Endothelial cell of umbilical vein (primary cell): ENCODE measurements around the gene REPIN1. TPM values are rescaled to one million over a fixed set of nuclear protein-coding genes. Genes with fewer than 3 reads are reported as not detected.

Source experiments
- BruUV-seq: library from RNA; stranded (reverse); fragments of 400-500 nt; replicated peaks from 2 replicates; lab custom pipeline; 2021; lab: Mats Ljungman, UMichigan
- CTCF ChIA-PET: fragments of 300-600, 350-600 bp; sonication (Branson Sonifier 250); formaldehyde crosslinking; loops from one replicate; lab custom pipeline; 2021; ENCODE audit warnings: antibody characterized with exemption, inconsistent platforms; lab: Charles Lee
- POLR2A ChIA-PET: fragments of 300-600, 350-600 bp; sonication (Branson Sonifier 250); formaldehyde crosslinking; loops from one replicate; lab custom pipeline; 2021; ENCODE audit warnings: antibody characterized with exemption, inconsistent platforms; lab: Charles Lee
- DNase-seq: peaks from one replicate; pipeline ENCODE4 v3.0.0-alpha.2; 2011; ENCODE audit warnings: low read depth, low spot score
- FAIRE-seq: peaks from 2 replicates; lab custom pipeline; 2011; peaks lifted over from hg19 to GRCh38; lab: Jason Lieb, UNC
- H2AFZ ChIP-seq: 2 replicates; pipeline ENCODE4 v1.6.0; 2012; ENCODE audit warnings: low read depth, low read length, control low read depth, inconsistent platforms
- H3K27ac ChIP-seq: 2 replicates; pipeline ENCODE4 v1.5.1; 2011; ENCODE audit warnings: low read depth, mild to moderate bottlenecking, control low read depth, low read length, moderate library complexity; ENCODE audit not compliant: insufficient read depth
- H3K27me3 ChIP-seq, 2 experiments: 2 replicates each; pipeline versions ENCODE4 v1.6.0 to v1.6.1; 2011; ENCODE audit warnings: low read length in 2 of 2, mixed read lengths in 1 of 2; ENCODE audit not compliant: control insufficient read depth in 2 of 2, insufficient read depth in 2 of 2
- H3K36me3 ChIP-seq, 2 experiments: 2 replicates in 1 of 2; 3 replicates in 1 of 2; pipeline ENCODE4 v1.5.1; 2011; ENCODE audit warnings: low read length in 2 of 2, mild to moderate bottlenecking in 1 of 2, moderate library complexity in 1 of 2; ENCODE audit not compliant: control insufficient read depth in 2 of 2, insufficient read depth in 2 of 2; ENCODE audit errors: extremely low read depth in 1 of 2
- H3K4me1 ChIP-seq: 3 replicates; pipeline ENCODE4 v1.5.1; 2011; ENCODE audit warnings: mild to moderate bottlenecking, low read length; ENCODE audit not compliant: control insufficient read depth, insufficient read depth; ENCODE audit errors: extremely low read depth
- H3K4me2 ChIP-seq: 2 replicates; pipeline ENCODE4 v1.6.1; 2011; ENCODE audit warnings: low read length, control low read depth, mixed read lengths; ENCODE audit not compliant: insufficient read depth
- H3K4me3 ChIP-seq, 3 experiments: fragments of 200-600 bp in 1 of 3; sonication (generic), shearing (Covaris generic) in 1 of 3; replicated peaks in 1 of 3; 2 replicates each; pipeline ENCODE4 v1.5.1; 2011 to 2016; ENCODE audit warnings: control low read depth in 3 of 3, low read length in 3 of 3, mild to moderate bottlenecking in 2 of 3, inconsistent platforms in 1 of 3, low read depth in 1 of 3, moderate library complexity in 1 of 3; ENCODE audit not compliant: insufficient read depth in 1 of 3
- H3K79me2 ChIP-seq: 2 replicates; pipeline ENCODE4 v1.6.0; 2012; ENCODE audit warnings: low read length, inconsistent platforms; ENCODE audit not compliant: control insufficient read depth, insufficient read depth
- H3K9ac ChIP-seq: replicated peaks from 2 replicates; pipeline ENCODE3; 2011; ENCODE audit warnings: low read length, control low read depth; ENCODE audit not compliant: insufficient read depth; ENCODE audit errors: extremely low read depth
- H3K9me1 ChIP-seq: replicated peaks from 3 replicates; pipeline ENCODE4 v1.6.0; 2011; ENCODE audit warnings: mild to moderate bottlenecking, low read length; ENCODE audit not compliant: control insufficient read depth, insufficient read depth; ENCODE audit errors: extremely low read depth
- H3K9me3 ChIP-seq: replicated peaks from 2 replicates; pipeline ENCODE4 v1.5.1; 2012; ENCODE audit warnings: low read length, inconsistent platforms; ENCODE audit not compliant: control insufficient read depth, insufficient read depth
- H4K20me1 ChIP-seq: replicated peaks from 2 replicates; pipeline ENCODE3; 2011; ENCODE audit warnings: mild to moderate bottlenecking, low read length; ENCODE audit not compliant: control insufficient read depth, insufficient read depth; ENCODE audit errors: extremely low read depth
- CTCF ChIP-seq, 2 donors: IDR thresholded peaks; 1 replicate in 1 of 2; 2 replicates in 1 of 2; pipeline ENCODE4 v1.5.1; 2011; ENCODE audit warnings: low read length in 2 of 2, mild to moderate bottlenecking in 2 of 2, moderate library complexity in 2 of 2, control low read depth in 1 of 2, inconsistent platforms in 1 of 2, low read depth in 1 of 2; ENCODE audit not compliant: insufficient read depth in 1 of 2; ENCODE audit errors: extremely low read depth in 1 of 2
- EZH2 ChIP-seq: IDR thresholded peaks from 2 replicates; pipeline ENCODE4 v1.6.1; 2012; ENCODE audit warnings: borderline replicate concordance, low read depth, mild to moderate bottlenecking, moderate library complexity, low read length, inconsistent platforms; ENCODE audit not compliant: severe bottlenecking
- FOS ChIP-seq: IDR thresholded peaks from 2 replicates; pipeline ENCODE4 v1.6.1; 2011; ENCODE audit warnings: mild to moderate bottlenecking, low read length, moderate library complexity, borderline replicate concordance; ENCODE audit not compliant: insufficient read depth
- GATA2 ChIP-seq: IDR thresholded peaks from 2 replicates; pipeline ENCODE4 v1.7.0; 2011; ENCODE audit warnings: low read depth, mild to moderate bottlenecking, moderate library complexity, mixed read lengths, low read length; ENCODE audit not compliant: insufficient read length, insufficient read depth
- JUN ChIP-seq: IDR thresholded peaks from 2 replicates; pipeline ENCODE4 v1.6.1; 2011; ENCODE audit warnings: borderline replicate concordance, low read depth; ENCODE audit not compliant: insufficient read length, insufficient read depth
- MYC ChIP-seq: IDR thresholded peaks from one replicate; pipeline ENCODE4 v1.6.1; 2011; ENCODE audit warnings: mild to moderate bottlenecking, low read depth, low read length
- POLR2A ChIP-seq: IDR thresholded peaks from 2 replicates; pipeline ENCODE4 v1.6.1; 2012; ENCODE audit warnings: low read depth, mild to moderate bottlenecking, control low read depth, low read length
- POLR2AphosphoS5 ChIP-seq: IDR thresholded peaks from 2 replicates; pipeline ENCODE4 v1.6.1; 2012; ENCODE audit warnings: low read depth, mild to moderate bottlenecking, control low read depth, low read length, moderate library complexity; ENCODE audit not compliant: insufficient read depth
- dilution Hi-C: fragments of 300-500 bp; cut with MboI; formaldehyde crosslinking; loops from one replicate; pipeline ENCODE4 v1.15.0; 2019; ENCODE audit warnings: low sequenced_read_pairs; ENCODE audit not compliant: extremely low pct_ligation_motif_present
- intact Hi-C: fragments of 100-400 bp; cut with micrococcal nuclease; formaldehyde crosslinking; loops from one replicate; pipeline ENCODE4 v1.10.0; 2022
- polyA plus RNA-seq, 4 experiments: library from polyadenylated mRNA; depleted of rRNA in 3 of 4; stranded (reverse) in 3 of 4; unstranded in 1 of 4; fragments of >200 nt; gene quantifications; 2 replicates each; pipeline versions ENCODE4 v1.2.1 to v1.2.3, GENCODE V29; 2011 to 2012; ENCODE audit warnings: missing spikeins in 1 of 4
- total RNA-seq: library from RNA; stranded (reverse); gene quantifications from 2 replicates; pipeline ENCODE4 v1.2.3, GENCODE V29; 2021
- TF ChIP-seq, protein P1 (sequence below): IDR thresholded peaks from 2 replicates; pipeline ENCODE4 v1.6.1; 2011; ENCODE audit not compliant: insufficient read depth, insufficient read length

REPIN1 gene
- total and polyA plus RNA-seq, 2 donors (not counting 3 experiments of a cell fraction or from before 2014, with no cell fraction given), result 108 to 140 TPM

GRCh38 chr7:150329331-150330120 is 39.1 kb upstream of the REPIN1 start:
- Histone ChIP-seq H3K79me2 (no peaks in the 10 kb centered on the region), H3K4me2 (no peak overlapping the region), H3K9me3 (no peaks in the 10 kb centered on the region), H3K36me3 (no peaks in the 10 kb centered on the region), H3K27ac (no peak overlapping the region), H3K27me3 (no peaks in the 10 kb centered on the region), H4K20me1 (no peaks in the 10 kb centered on the region), H3K4me1 (no peaks in the 10 kb centered on the region), H3K9ac (no peak overlapping the region), H2AFZ (no peak overlapping the region), H3K4me3 (no peak overlapping the region), H3K9me1 (no peaks in the 10 kb centered on the region)
- FAIRE-seq (no peak), DNase-seq (no peak)
- intact Hi-C loops (no loop called here), dilution Hi-C loops (no loop called here)
- no peak for TF ChIP-seq MYC
- TF ChIP-seq GATA2, result no peak
- TF ChIP-seq FOS, result no peak
- no peak for TF ChIP-seq EZH2
- TF ChIP-seq JUN, result no peak
- TF ChIP-seq POLR2AphosphoS5, result no peak
- TF ChIP-seq, protein P1, sequence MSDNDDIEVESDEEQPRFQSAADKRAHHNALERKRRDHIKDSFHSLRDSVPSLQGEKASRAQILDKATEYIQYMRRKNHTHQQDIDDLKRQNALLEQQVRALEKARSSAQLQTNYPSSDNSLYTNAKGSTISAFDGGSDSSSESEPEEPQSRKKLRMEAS, result no peak
- no peak for TF ChIP-seq CTCF (IDR thresholded peaks at IDR 0.05; ENCODE audit: extremely low read depth in 1 of 2, insufficient read depth in 1 of 2, low read depth in 1 of 2, low read length in 2 of 2)
- TF ChIP-seq POLR2A, result no peak
- ChIA-PET CTCF (interaction anchor here (1.2 kb wide), 1 partner anchor 88 kb away, joined by 3 read pairs; no protein-coding TSS in a partner anchor), POLR2A (no interaction called here)
- no TSS peak for BruUV-seq
